ENCODE results near the gene C22orf39. TPM values are rescaled to one million over a fixed set of nuclear protein-coding genes. Genes with fewer than 3 reads are reported as not detected.

Gene C22orf39
- total RNA-seq, 2 donors from 2014 or later, result 57.4 to 85.8 TPM

DNA sequence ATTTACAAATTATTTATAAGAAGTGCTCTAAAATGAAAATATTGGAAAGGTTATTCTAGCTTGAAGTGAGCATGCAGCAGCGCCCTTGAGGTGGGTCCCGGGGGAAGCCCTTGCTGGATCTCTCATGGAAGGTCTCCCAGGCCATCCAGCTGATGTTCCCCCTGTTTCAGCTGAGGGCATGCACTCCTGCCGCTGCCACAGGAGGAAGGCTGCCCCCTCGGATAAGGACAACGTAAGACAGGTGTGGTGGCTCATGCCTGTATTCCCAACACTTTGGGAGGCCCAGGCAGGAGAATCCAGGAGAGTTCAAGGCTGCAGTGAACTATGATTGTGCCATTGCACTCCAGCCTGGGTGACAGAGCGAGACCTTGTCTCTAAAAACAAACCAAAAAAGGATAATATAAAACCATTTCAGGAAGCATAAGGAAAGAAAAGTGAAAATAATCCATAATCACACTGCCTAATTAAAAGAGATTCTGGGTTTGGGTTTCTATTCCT, 47.2 kb upstream of the C22orf39 start:
- Histone ChIP-seq H3K4me1 (replicated peaks) (no peaks in the 10 kb centered on the region), H3K4me3 (no peak overlapping the region), H3K27me3 (replicated peaks; ENCODE audit: insufficient read depth) (no peaks in the 10 kb centered on the region), H3K36me3 (no peaks in the 10 kb centered on the region), H3K9me3 (no peaks in the 10 kb centered on the region), H3K27ac (no peak overlapping the region)
- DNase-seq (ENCODE audit: low spot score), result no peak
- TF ChIP-seq, protein P1, sequence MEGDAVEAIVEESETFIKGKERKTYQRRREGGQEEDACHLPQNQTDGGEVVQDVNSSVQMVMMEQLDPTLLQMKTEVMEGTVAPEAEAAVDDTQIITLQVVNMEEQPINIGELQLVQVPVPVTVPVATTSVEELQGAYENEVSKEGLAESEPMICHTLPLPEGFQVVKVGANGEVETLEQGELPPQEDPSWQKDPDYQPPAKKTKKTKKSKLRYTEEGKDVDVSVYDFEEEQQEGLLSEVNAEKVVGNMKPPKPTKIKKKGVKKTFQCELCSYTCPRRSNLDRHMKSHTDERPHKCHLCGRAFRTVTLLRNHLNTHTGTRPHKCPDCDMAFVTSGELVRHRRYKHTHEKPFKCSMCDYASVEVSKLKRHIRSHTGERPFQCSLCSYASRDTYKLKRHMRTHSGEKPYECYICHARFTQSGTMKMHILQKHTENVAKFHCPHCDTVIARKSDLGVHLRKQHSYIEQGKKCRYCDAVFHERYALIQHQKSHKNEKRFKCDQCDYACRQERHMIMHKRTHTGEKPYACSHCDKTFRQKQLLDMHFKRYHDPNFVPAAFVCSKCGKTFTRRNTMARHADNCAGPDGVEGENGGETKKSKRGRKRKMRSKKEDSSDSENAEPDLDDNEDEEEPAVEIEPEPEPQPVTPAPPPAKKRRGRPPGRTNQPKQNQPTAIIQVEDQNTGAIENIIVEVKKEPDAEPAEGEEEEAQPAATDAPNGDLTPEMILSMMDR (IDR thresholded peaks at IDR 0.05), result no peak
- TF ChIP-seq POLR2A (IDR thresholded peaks at IDR 0.05), result no peak
- TF ChIP-seq POLR2AphosphoS5 (IDR thresholded peaks at IDR 0.05), result no peak
- intact Hi-C loops (cut with DNase I), result loop anchor here (10.0 kb wide), 1 partner anchor 130 kb away; no protein-coding TSS in a partner anchor
- 95% methylated on average over 6 of the region's 6 CpGs for WGBS

DNA sequence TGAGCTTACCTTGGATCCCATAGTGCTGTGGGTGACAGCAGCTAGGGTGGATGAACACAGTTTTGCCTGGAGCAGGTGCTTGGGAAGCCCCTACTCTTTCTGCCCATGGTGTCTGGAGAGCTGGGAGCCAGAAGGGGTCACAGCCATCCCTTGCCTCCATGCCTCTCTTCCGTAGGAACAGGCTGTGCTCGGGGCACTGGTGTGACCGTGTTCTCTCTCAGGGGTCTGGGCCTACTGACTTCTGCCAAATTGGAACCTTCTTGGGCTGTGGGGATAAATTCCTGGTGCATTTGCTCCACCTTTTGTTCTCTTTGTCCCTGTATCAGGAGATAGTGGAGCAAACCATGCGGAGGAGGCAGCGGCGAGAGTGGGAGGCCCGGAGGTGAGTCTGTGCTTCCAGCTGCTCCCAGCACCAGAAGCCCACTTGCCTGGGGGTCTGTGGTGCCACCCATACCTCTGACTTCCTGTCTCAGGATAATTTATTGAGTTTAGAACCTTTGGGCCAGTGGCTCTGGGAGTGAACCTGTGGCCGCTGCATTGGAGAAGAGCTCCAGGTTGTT, 46.6 kb upstream of the C22orf39 start:
- no peaks in the 10 kb centered on the region for H3K9me3 ChIP-seq
- no peaks in the 10 kb centered on the region for H3K4me1 ChIP-seq (replicated peaks)
- intact Hi-C loops (cut with DNase I), result loop anchor here (10.0 kb wide), 1 partner anchor 131 kb away; no protein-coding TSS in a partner anchor
- TF ChIP-seq POLR2AphosphoS5 (IDR thresholded peaks at IDR 0.05), result no peak
- TF ChIP-seq, protein P1 (IDR thresholded peaks at IDR 0.05), result no peak
- no peak for TF ChIP-seq POLR2A (IDR thresholded peaks at IDR 0.05)
- DNase-seq (ENCODE audit: low spot score), result no peak
- H3K4me3 ChIP-seq, result no peak overlapping the region
- H3K27me3 ChIP-seq (replicated peaks; ENCODE audit: insufficient read depth), result no peaks in the 10 kb centered on the region
- H3K27ac ChIP-seq, result no peak overlapping the region
- 95% methylated on average over 8 of the region's 8 CpGs for WGBS
- no peaks in the 10 kb centered on the region for H3K36me3 ChIP-seq

DNA sequence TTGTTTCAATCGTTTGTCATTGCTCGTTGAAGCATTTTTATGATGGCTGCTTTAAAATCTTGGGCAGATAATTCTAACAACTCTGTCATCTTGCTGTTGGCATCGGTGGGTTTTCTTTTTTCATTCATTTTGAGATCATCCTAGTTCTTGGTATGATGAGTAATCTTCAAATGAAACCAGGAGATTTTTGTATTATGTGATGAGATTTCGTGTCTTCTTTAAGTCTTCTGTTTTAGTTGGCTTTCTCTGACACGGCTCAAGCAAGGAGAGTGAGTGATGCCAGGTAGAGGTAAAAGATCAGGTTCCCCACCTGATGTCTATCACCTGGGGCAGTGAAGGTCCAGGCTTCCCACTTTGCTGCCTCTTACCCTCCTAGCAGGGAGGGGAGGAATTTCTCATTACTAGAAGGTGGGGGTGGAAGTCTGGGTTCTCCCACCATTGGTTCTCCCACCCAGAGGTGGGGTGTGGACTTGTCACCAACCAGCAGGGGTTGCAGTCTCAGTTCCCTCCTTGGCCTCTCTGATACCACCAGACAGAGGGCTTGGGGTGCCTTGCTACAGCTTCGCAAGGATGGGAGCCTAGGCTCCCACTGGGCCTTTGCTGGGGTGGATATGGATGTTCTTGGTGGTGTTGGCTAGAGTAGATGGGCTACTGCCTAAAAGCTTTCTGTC, 45.1 kb upstream of the C22orf39 start:
- 89% methylated on average over 6 of the region's 6 CpGs for WGBS
- Histone ChIP-seq H3K27me3 (replicated peaks; ENCODE audit: insufficient read depth) (no peaks in the 10 kb centered on the region), H3K4me1 (replicated peaks) (no peaks in the 10 kb centered on the region), H3K27ac (no peak overlapping the region), H3K4me3 (no peak overlapping the region), H3K9me3 (no peaks in the 10 kb centered on the region), H3K36me3 (no peaks in the 10 kb centered on the region)
- intact Hi-C loops (cut with DNase I), result loop anchor here (10.0 kb wide), 1 partner anchor 132 kb away; no protein-coding TSS in a partner anchor
- TF ChIP-seq POLR2AphosphoS5 (IDR thresholded peaks at IDR 0.05) (no peak), POLR2A (IDR thresholded peaks at IDR 0.05) (no peak)
- TF ChIP-seq, protein P1 (IDR thresholded peaks at IDR 0.05), result no peak
- no peak for DNase-seq (ENCODE audit: low spot score)

DNA sequence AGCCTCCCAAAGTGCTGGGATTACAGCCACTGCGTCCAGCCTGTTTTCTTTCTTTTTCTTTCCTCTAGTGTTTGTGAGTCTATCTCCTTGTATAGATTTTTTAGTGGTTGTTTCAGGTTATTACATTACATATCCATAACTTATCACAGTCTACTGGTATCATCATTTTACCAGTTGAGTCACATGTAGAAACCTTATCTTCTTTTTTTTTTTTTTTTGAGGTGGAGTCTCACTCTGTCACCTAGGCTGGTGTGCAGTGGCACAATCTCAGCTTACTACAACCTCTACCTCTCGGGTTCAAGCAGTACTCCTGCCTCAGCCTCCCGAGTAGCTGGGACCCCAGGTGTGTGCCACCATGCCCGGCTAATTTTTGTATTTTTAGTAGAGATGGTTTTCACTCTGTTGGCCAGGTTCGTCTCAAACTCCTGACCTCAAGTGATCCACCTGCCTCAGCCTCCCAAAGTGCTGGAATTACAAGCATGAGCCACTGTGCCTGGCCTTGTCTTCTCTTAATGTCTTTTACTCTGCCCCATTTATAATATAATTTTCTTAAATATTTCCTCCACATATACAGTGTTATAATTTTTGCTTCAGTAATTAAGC, 43.2 kb upstream of the C22orf39 start:
- 97% methylated on average over 5 of the region's 5 CpGs for WGBS
- intact Hi-C loops (cut with DNase I), result loop anchor here (10.0 kb wide), 1 partner anchor 134 kb away; no protein-coding TSS in a partner anchor

More for the DNA sequence above, 43.2 kb upstream of the C22orf39 start:
- H3K4me3 ChIP-seq, result no peak overlapping the region
- no peaks in the 10 kb centered on the region for H3K9me3 ChIP-seq
- DNase-seq (ENCODE audit: low spot score), result no peak
- TF ChIP-seq POLR2AphosphoS5 (IDR thresholded peaks at IDR 0.05) (no peak), POLR2A (IDR thresholded peaks at IDR 0.05) (no peak)
- TF ChIP-seq, protein P1 (IDR thresholded peaks at IDR 0.05), result no peak
- no peaks in the 10 kb centered on the region for H3K27me3 ChIP-seq (replicated peaks; ENCODE audit: insufficient read depth)
- no peaks in the 10 kb centered on the region for H3K4me1 ChIP-seq (replicated peaks)
- H3K36me3 ChIP-seq, result no peaks in the 10 kb centered on the region
- no peak overlapping the region for H3K27ac ChIP-seq

Data from prostate gland (tissue), 2 donors.